Heart right ventricle (tissue), 16 donors: Measurements from ENCODE around the gene TPST2. TPM values are rescaled to one million over a fixed set of nuclear protein-coding genes. Genes with fewer than 3 reads are reported as not detected.

Source experiments
- ATAC-seq, 8 donors: fragments of 200-7000 bp; cut with Tn5 transposase; one replicate each; pipeline ENCODE4 v1.9.1; 2020; ENCODE audit warnings: mild to moderate bottlenecking in 8 of 8, moderate library complexity in 8 of 8, moderate number of reproducible peaks in 1 of 8
- DNase-seq, 2 donors: peaks; one replicate each; pipeline ENCODE4 v3.0.0-alpha.2; 2020
- H3K27ac ChIP-seq, 10 donors: fragments of 200-600 bp; sonication (generic) in 2 of 10; one replicate each; pipeline versions ENCODE4 v1.5.0 to v1.8.0; 2020 to 2022; ENCODE audit warnings: mild to moderate bottlenecking in 3 of 10
- H3K27me3 ChIP-seq, 7 donors: fragments of 200-600 bp; one replicate each; pipeline ENCODE4 v1.8.0; 2021 to 2022; ENCODE audit warnings: mild to moderate bottlenecking in 2 of 7
- H3K36me3 ChIP-seq, 9 donors: fragments of 200-600 bp; sonication (generic) in 1 of 9; one replicate each; pipeline versions ENCODE4 v1.5.0 to v1.8.0; 2020 to 2022; ENCODE audit warnings: mild to moderate bottlenecking in 2 of 9
- H3K4me1 ChIP-seq, 9 donors: fragments of 200-600 bp; sonication (generic) in 1 of 9; one replicate each; pipeline versions ENCODE4 v1.5.0 to v1.8.0; 2020 to 2022; ENCODE audit warnings: mild to moderate bottlenecking in 4 of 9
- H3K4me3 ChIP-seq, 10 donors: fragments of 200-600 bp; sonication (generic) in 2 of 10; one replicate each; pipeline versions ENCODE4 v1.5.0 to v1.8.0; 2020 to 2022; ENCODE audit warnings: mild to moderate bottlenecking in 7 of 10, moderate library complexity in 2 of 10
- H3K9me3 ChIP-seq, 11 donors: fragments of 200-600 bp in 10 of 11; sonication (generic) in 2 of 11; one replicate each; pipeline versions ENCODE4 v1.5.0 to v1.8.0; 2013 to 2022; ENCODE audit warnings: mild to moderate bottlenecking in 2 of 11, control low read depth in 1 of 11, moderate library complexity in 1 of 11
- WGBS, 2 donors: extraction: QIAGEN DNeasy Blood & Tissue Kit; methylation state at CpG; one replicate each; pipeline ENCODE4 v1.1.7; 2013; ENCODE audit warnings: inconsistent platforms in 1 of 2; 5-methylcytosine and 5-hydroxymethylcytosine counted together
- intact Hi-C, 10 donors: fragments of 100-400 bp; cut with DNase I; formaldehyde crosslinking; loops; one replicate each; pipeline versions ENCODE4 v1.11.1 to v1.14.2; 2022
- polyA plus RNA-seq, 2 donors: library from polyadenylated mRNA; stranded (reverse); fragments of 200-250 nt; gene quantifications; one replicate each; pipeline ENCODE4 v1.2.3, GENCODE V29; 2013
- total RNA-seq, 10 donors: library from RNA; stranded (reverse); fragmentation: NEBNext Ultra II Directional in 3 of 10; extraction: Animal tissue kit (Norgen Biotek cat#: 25700) in 3 of 10; gene quantifications; one replicate each; pipeline versions ENCODE4 v1.2.1 to v1.2.4, GENCODE V29; 2021 to 2023
- TF ChIP-seq, protein P1 (sequence below), 9 donors: fragments of 200-600 bp; sonication (generic) in 2 of 9; IDR thresholded peaks; one replicate each; pipeline versions ENCODE4 v1.5.0 to v1.8.0; 2021 to 2022; ENCODE audit warnings: antibody characterized with exemption in 9 of 9, mild to moderate bottlenecking in 5 of 9, moderate library complexity in 1 of 9
- donor health status: Arrhythmogenic right ventricular cardiomyopathy.
- donor health status: ischemic (EF 13 %, LVEDD 7.1; RV severe dilation, severe dysfunction).
- donor health status: healthy with polysubstance abuse.
- donor health status: DM: no; HTN: yes; CAD: no.
- donor health status: DM: no; HTN: no; CAD: no.
- donor health status: ischemic (EF 25% LVEDD 6.9; RV normal size, moderate dysfunction).
- donor health status: ischemic (EF 25% LVEDD 5.7; RV mildly dilated, moderate dysfunction).
- donor health status: healthy.
- donor health status: DM: yes; HTN: yes; CAD: no.
- donor health status: Ischemic cardiomyopathy.
- donor health status: ischemic (EF 35%, LVEDD 5.7; RV mildly dilated, moderate dysfunction).
- donor health status: nonischemic (EF 11% LVEDD 7.7; RV severe dilation, severe dysfunction).
- donor health status: DM: yes; HTN: yes; CAD: no.
- donor health status: PGD.
- donor health status: ischemic (EF 29% LVEDD 5.4; RV normal size, mild dysfunction).
- donor health status: nonischemic (EF 23%, LVEDD 6.1; RV moderate dilation, normal function).

TPST2 gene
- total and polyA plus RNA-seq, 12 donors: 11.1 to 41.5 (median 21.7) TPM

DNA sequence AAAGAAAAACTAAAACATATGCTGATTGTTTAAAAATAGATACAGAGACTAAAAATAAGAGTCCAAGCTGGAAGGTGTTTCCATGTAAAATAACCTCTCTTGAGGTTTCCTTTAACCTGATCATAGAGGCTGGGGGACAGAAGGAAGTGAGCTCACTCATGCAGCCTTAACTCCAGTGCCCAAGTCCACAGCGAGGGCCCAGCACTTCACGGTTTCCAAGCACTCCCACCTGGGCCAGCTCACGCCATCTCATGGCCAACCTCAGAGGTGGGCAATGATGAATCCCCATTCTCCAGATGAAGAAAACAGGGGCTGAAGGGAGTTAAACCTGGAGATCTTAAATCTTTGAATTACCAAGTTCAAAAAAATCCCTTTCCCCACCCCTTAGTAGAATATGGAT, 62.8 kb downstream of the TPST2 start:
- Histone ChIP-seq H3K27me3 (no peaks in the 10 kb centered on the region), H3K4me1 (peaks cover 0 to 39% (median 17%) of the 10 kb centered on the region in 9 donors), H3K36me3 (peaks cover 0 to 96% (median 9%) of the 10 kb centered on the region in 9 donors), H3K4me3 (no peak overlapping the region), H3K27ac (peak overlapping the region; percentile 4 to 82 (median 78)), H3K9me3 (no peaks in the 10 kb centered on the region)
- intact Hi-C loops: loop anchor here in 2 of 10 donors (1.0 to 10.0 kb wide), 2 partner anchors 24 to 58 kb away; no protein-coding TSS in a partner anchor
- DNase-seq (no peak), ATAC-seq (peak in 3 of 8 donors; percentile 20 to 51 (median 49))
- 45 to 52% methylated on average over 3 of the region's 3 CpGs for WGBS, 2 donors
- TF ChIP-seq, protein P1, sequence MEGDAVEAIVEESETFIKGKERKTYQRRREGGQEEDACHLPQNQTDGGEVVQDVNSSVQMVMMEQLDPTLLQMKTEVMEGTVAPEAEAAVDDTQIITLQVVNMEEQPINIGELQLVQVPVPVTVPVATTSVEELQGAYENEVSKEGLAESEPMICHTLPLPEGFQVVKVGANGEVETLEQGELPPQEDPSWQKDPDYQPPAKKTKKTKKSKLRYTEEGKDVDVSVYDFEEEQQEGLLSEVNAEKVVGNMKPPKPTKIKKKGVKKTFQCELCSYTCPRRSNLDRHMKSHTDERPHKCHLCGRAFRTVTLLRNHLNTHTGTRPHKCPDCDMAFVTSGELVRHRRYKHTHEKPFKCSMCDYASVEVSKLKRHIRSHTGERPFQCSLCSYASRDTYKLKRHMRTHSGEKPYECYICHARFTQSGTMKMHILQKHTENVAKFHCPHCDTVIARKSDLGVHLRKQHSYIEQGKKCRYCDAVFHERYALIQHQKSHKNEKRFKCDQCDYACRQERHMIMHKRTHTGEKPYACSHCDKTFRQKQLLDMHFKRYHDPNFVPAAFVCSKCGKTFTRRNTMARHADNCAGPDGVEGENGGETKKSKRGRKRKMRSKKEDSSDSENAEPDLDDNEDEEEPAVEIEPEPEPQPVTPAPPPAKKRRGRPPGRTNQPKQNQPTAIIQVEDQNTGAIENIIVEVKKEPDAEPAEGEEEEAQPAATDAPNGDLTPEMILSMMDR (IDR thresholded peaks at IDR 0.05): no peak

DNA sequence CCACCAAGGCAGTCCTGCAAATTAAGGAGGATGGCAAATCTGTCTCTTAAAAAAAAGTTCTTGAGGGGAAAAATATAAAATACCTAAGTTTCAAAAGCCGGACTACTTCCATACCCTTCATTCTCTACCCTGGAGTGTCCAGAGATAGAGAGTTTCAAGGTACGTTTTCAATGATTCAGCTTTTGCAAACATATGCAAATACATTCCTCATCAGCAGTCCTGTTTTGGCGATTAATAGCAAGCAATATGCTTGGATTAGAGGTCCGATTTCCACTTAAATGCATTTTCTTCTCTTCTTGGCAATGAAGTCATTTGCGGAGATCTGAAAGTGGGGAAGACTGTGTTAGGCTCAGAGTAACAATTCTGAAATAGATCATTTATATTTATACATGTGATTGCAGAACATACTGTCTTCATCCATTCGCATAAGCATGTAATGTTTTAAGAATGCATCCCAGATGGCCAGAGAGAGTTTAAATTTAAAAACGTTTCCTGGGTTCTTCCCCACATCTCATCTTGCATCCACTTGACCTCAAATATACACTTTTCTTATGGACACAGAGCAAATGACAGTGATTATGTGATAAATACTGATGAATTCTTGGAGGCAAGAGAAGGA, 63.9 kb downstream of the TPST2 start:
- ATAC-seq (no peak), DNase-seq (no peak)
- Histone ChIP-seq H3K27ac (peak overlapping the region in 6 of 10 donors; percentile 8 to 81 (median 78)), H3K9me3 (no peaks in the 10 kb centered on the region), H3K4me1 (peaks cover 0 to 39% (median 17%) of the 10 kb centered on the region in 9 donors), H3K27me3 (no peaks in the 10 kb centered on the region), H3K4me3 (no peak overlapping the region), H3K36me3 (peaks cover 0 to 84% (median 4%) of the 10 kb centered on the region in 9 donors)
- WGBS, 2 donors: 70 to 75% methylated on average over 7 of the region's 7 CpGs
- intact Hi-C loops: loop anchor here in 1 of 10 donors (10.0 kb wide), 1 partner anchor 59 kb away; no protein-coding TSS in a partner anchor
- TF ChIP-seq, protein P1 (IDR thresholded peaks at IDR 0.05): no peak

DNA sequence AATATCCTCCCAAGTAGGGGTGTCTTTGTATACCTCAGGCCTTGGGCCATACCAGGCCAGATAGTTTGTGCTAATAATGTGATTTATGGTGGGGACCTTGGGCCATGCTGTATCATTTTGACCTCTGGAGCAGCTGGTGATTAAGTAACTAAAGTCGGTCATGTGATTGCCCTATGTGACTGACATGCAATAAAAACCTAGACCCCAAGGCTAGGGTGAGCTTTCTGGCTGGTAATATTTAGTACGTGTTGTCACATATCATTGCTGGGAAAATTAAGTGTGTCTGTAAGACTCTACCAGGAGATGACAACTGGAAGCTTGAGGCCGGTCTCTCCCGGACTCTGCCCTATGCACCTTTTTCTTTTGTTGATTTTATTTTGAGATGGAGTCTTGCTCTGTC, 65.1 kb downstream of the TPST2 start:
- DNase-seq: no peak
- intact Hi-C loops: loop anchor here in 1 of 10 donors (10.0 kb wide), 1 partner anchor 60 kb away; no protein-coding TSS in a partner anchor
- H3K27ac ChIP-seq: peak overlapping the region in 7 of 10 donors; percentile 5 to 81 (median 41)
- peaks cover 0 to 73% (median 0%) of the 10 kb centered on the region in 9 donors for H3K36me3 ChIP-seq
- H3K9me3 ChIP-seq: no peaks in the 10 kb centered on the region
- 47 to 68% methylated on average over 4 of the region's 4 CpGs for WGBS, 2 donors
- no peak overlapping the region for H3K4me3 ChIP-seq
- no peaks in the 10 kb centered on the region for H3K27me3 ChIP-seq
- H3K4me1 ChIP-seq: peaks cover 0 to 39% (median 17%) of the 10 kb centered on the region in 9 donors
- peak in 1 of 8 donors; percentile 12 for ATAC-seq
- TF ChIP-seq, protein P1 (IDR thresholded peaks at IDR 0.05): no peak

DNA sequence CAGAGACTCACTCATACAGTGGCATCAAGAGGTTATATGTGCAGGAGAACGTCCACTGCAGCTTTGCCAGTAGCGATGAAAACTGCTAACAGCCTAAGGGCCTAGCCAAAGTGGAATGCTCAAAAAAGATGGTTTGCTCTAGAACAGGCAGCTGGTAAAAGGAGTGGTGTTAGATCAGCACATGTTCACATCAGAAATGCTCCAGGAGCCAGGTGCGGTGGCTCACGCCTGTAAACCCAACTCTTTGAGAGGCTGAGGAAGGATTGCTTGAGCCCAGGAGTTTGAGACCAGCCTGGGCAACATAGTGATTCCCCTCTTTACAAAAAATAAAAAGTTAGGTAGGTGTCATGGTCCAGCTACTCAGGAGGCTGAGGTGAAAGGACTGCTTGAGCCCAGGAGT, 67.3 kb downstream of the TPST2 start:
- H3K27ac ChIP-seq: no peak overlapping the region
- H3K27me3 ChIP-seq: no peaks in the 10 kb centered on the region
- H3K4me3 ChIP-seq: no peak overlapping the region
- DNase-seq (no peak), ATAC-seq (no peak)
- TF ChIP-seq, protein P1 (IDR thresholded peaks at IDR 0.05): no peak
- peaks cover 0 to 26% (median 8%) of the 10 kb centered on the region in 9 donors for H3K4me1 ChIP-seq
- no peaks in the 10 kb centered on the region for H3K9me3 ChIP-seq
- WGBS, 2 donors: 93% methylated on average over 4 of the region's 4 CpGs
- H3K36me3 ChIP-seq: peaks cover 0 to 50% (median 0%) of the 10 kb centered on the region in 9 donors
- intact Hi-C loops: loop anchor here in 1 of 10 donors (10.0 kb wide), 1 partner anchor 62 kb away; no protein-coding TSS in a partner anchor
